Esophagus muscularis mucosa (tissue), 4 donors: Measurements from ENCODE around the gene TTYH3. TPM values are rescaled to one million over a fixed set of nuclear protein-coding genes. Genes with fewer than 3 reads are reported as not detected.
"Not testable (repeated sequence)": the region's sequence is repeated elsewhere in the genome, so short reads cannot be mapped to it uniquely, and the experiment has no call there.

Source experiments
- DNase-seq: peaks from one replicate; pipeline ENCODE4 v3.0.0-alpha.2; 2017; ENCODE audit errors: extremely low spot score
- H3K27ac ChIP-seq, 4 donors: fragments of 200-600 bp; sonication (generic); replicated peaks in 1 of 4; 1 replicate in 3 of 4; 2 replicates in 1 of 4; pipeline ENCODE4 v1.5.1; 2016 to 2019; ENCODE audit warnings: mild to moderate bottlenecking in 1 of 4
- H3K27me3 ChIP-seq, 4 donors: fragments of 200-600 bp; sonication (generic); one replicate each; pipeline versions ENCODE4 v1.5.1 to v1.6.0; 2016 to 2019
- H3K36me3 ChIP-seq, 4 donors: fragments of 200-600 bp; sonication (generic); one replicate each; pipeline ENCODE4 v1.5.1; 2016 to 2019
- H3K4me1 ChIP-seq, 4 donors: fragments of 200-600 bp; sonication (generic); one replicate each; pipeline ENCODE4 v1.5.1; 2016 to 2019
- H3K4me3 ChIP-seq, 4 donors: fragments of 200-600 bp; sonication (generic); 1 replicate in 2 of 4; 2 replicates in 2 of 4; pipeline ENCODE4 v1.5.1; 2016 to 2019; ENCODE audit warnings: mild to moderate bottlenecking in 4 of 4, moderate library complexity in 1 of 4
- H3K9me3 ChIP-seq, 4 donors: fragments of 200-600 bp; sonication (generic); 1 replicate in 3 of 4; 2 replicates in 1 of 4; pipeline ENCODE4 v1.5.1; 2016 to 2019
- EP300 ChIP-seq: sonication (generic); formaldehyde crosslinking; IDR thresholded peaks from one replicate; pipeline ENCODE4 v1.6.1; 2017; ENCODE audit warnings: antibody characterized with exemption
- POLR2A ChIP-seq: fragments of 450-650 bp; IDR thresholded peaks from one replicate; pipeline ENCODE4 v1.6.1; 2017; ENCODE audit warnings: antibody characterized with exemption, moderate library complexity, mild to moderate bottlenecking, low read depth
- POLR2AphosphoS5 ChIP-seq, 2 donors: sonication (generic); formaldehyde crosslinking; IDR thresholded peaks; one replicate each; pipeline ENCODE4 v1.6.1; 2017; ENCODE audit warnings: antibody characterized with exemption in 2 of 2
- WGBS: methylation state at CpG from one replicate; pipeline ENCODE4 v1.1.5; 2018; 5-methylcytosine and 5-hydroxymethylcytosine counted together
- intact Hi-C: fragments of 100-400 bp; cut with DNase I; formaldehyde crosslinking; loops from one replicate; pipeline ENCODE4 v1.15.1; 2023
- total RNA-seq, 4 donors: library from RNA; depleted of rRNA; stranded (reverse); fragments of >200 nt; gene quantifications; one replicate each; pipeline versions ENCODE4 v1.1.0 to v1.2.1, GENCODE V29; 2016
- TF ChIP-seq, protein P1 (sequence below), 3 experiments: fragments of 200-600 bp in 2 of 3; fragments of 450-650 bp in 1 of 3; sonication (generic) in 2 of 3; IDR thresholded peaks; one replicate each; pipeline ENCODE4 v1.5.1; 2017 to 2019; ENCODE audit warnings: antibody characterized with exemption in 3 of 3, mild to moderate bottlenecking in 2 of 3, moderate library complexity in 1 of 3

Gene TTYH3
- total RNA-seq, 4 donors from 2014 or later: 17.4 to 25.7 (median 20.2) TPM

- no peak for DNase-seq
- Histone ChIP-seq H3K27me3 (peaks cover 0 to 15% (median 0%) of the 10 kb centered on the region in 4 donors), H3K36me3 (no peaks in the 10 kb centered on the region), H3K4me3 (no peak overlapping the region), H3K27ac (no peak overlapping the region), H3K9me3 (peaks cover 0 to 4% (median 0%) of the 10 kb centered on the region in 4 donors), H3K4me1 (peaks cover 6 to 14% (median 8%) of the 10 kb centered on the region in 4 donors)
- WGBS: 15% methylated on average over 20 of the region's 25 CpGs
- intact Hi-C loops: no loop called here
- TF ChIP-seq, protein P1, sequence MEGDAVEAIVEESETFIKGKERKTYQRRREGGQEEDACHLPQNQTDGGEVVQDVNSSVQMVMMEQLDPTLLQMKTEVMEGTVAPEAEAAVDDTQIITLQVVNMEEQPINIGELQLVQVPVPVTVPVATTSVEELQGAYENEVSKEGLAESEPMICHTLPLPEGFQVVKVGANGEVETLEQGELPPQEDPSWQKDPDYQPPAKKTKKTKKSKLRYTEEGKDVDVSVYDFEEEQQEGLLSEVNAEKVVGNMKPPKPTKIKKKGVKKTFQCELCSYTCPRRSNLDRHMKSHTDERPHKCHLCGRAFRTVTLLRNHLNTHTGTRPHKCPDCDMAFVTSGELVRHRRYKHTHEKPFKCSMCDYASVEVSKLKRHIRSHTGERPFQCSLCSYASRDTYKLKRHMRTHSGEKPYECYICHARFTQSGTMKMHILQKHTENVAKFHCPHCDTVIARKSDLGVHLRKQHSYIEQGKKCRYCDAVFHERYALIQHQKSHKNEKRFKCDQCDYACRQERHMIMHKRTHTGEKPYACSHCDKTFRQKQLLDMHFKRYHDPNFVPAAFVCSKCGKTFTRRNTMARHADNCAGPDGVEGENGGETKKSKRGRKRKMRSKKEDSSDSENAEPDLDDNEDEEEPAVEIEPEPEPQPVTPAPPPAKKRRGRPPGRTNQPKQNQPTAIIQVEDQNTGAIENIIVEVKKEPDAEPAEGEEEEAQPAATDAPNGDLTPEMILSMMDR (IDR thresholded peaks at IDR 0.05): peak; percentile 67 to 92 (median 74)
- no peak for TF ChIP-seq POLR2A
Measured at GRCh38 chr7:2670720-2671391, 39.1 kb downstream of the TTYH3 start.

DNA sequence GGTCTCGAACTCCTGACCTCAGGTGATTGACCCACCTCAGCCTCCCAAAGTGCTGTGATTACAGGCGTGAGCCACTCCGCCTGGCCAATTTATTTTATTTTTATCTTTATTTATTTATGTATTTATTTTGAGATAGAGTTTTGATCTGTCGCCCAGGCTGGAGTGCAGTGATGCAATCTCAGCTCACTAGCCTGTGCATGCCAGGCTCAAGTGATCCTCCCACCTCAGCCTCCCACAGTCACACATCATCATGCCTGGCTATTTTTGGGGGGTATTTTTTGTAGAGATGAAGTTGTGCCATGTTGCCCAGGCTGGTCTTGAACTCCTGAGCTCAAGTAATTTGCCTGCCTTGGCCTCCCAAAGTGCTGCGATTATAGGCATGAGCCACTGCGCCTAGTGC, 41.4 kb downstream of the TTYH3 start:
- H3K4me3 ChIP-seq, H3K4me1 ChIP-seq, H3K36me3 ChIP-seq, H3K27ac ChIP-seq, DNase-seq, H3K9me3 ChIP-seq, intact Hi-C loops: not testable (repeated sequence)
- peaks cover 0 to 15% (median 0%) of the 10 kb centered on the region in 4 donors for H3K27me3 ChIP-seq
- WGBS: 86% methylated on average over 5 of the region's 6 CpGs

DNA sequence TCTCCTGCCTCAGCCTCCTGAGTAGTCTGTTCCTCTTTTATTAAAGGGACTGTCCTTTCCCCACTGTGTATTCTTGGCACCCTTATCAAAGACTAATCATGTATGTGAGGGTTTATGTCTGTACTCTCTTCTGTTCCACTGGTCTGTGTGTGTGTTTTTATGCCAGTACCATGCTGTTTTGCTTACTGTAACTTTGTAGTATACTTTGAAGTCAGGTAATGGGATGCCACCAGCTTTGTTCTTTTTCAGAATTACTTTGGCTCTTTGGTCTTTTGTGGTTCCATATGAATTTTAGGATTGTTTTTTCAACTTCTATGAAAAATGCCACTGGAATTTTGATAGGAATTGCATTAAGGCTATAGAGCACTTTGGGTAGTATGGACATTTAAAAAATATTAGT, 42.1 kb downstream of the TTYH3 start:
- no peak for DNase-seq
- no peak overlapping the region for H3K4me3 ChIP-seq
- H3K36me3 ChIP-seq: no peaks in the 10 kb centered on the region
- H3K27me3 ChIP-seq: peaks cover 0 to 18% (median 0%) of the 10 kb centered on the region in 4 donors
- no peak overlapping the region for H3K27ac ChIP-seq
- TF ChIP-seq POLR2A (no peak), POLR2AphosphoS5 (IDR thresholded peaks at IDR 0.05) (no peak), EP300 (no peak)
- TF ChIP-seq, protein P1 (IDR thresholded peaks at IDR 0.05): no peak
- H3K9me3 ChIP-seq: no peaks in the 10 kb centered on the region
- H3K4me1 ChIP-seq: peaks cover 6 to 10% (median 8%) of the 10 kb centered on the region in 4 donors
- intact Hi-C loops: no loop called here

DNA sequence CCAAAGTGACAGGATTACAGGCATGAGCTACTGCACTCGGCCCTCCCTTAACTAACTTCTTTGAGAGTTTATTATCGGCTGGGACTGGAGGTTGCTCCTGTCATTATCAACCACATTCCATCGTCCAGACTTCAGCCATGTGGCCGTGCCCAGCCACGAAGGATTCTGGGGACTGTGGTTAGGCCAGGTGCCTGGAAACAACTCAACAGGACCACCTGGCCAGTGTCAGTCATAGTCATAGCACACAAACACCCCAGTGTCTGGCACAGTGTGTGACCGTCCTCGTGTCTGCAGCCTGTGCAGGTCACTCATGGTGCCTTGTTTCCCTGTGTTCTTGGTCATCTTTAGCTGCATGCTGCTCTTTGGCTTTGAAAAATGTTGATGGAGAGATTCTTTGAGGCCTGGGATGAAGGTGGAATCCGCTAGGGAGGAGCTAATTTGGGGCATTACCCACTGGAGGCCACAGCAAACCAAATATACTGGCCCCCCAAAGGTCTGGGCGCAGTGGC, 43.5 kb downstream of the TTYH3 start:
- Histone ChIP-seq H3K9me3 (no peaks in the 10 kb centered on the region), H3K27me3 (peaks cover 0 to 25% (median 2%) of the 10 kb centered on the region in 4 donors), H3K27ac (no peak overlapping the region), H3K4me3 (no peak overlapping the region), H3K36me3 (no peaks in the 10 kb centered on the region), H3K4me1 (peaks cover 6 to 15% (median 10%) of the 10 kb centered on the region in 4 donors)
- no peak for DNase-seq
- no peak for TF ChIP-seq POLR2A
- no peak for TF ChIP-seq EP300
- TF ChIP-seq POLR2AphosphoS5 (IDR thresholded peaks at IDR 0.05): no peak
- TF ChIP-seq, protein P1 (IDR thresholded peaks at IDR 0.05): no peak
- intact Hi-C loops: no loop called here
- 76% methylated on average over 9 of the region's 9 CpGs for WGBS

DNA sequence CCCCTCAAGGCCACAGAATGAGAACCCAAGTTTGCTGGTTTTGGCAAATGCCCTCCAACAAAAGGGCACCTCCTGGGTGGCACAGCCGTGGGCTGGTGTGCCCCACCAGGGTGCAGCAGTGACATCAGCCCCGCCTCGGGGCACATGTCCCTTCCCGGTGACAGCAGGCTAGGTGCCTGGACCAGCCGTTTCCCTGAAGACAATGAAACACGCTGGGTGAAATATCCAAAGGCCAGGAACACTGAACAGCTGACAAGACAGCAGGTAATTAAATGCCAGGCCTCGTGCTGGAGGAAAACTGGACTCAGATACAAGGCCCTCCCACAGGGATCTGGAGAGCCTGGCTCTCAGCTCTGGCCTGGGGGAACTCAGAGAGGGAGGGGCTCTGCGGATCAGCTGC, 44.8 kb downstream of the TTYH3 start:
- H3K27me3 ChIP-seq: peaks cover 0 to 29% (median 2%) of the 10 kb centered on the region in 4 donors
- H3K4me3 ChIP-seq, intact Hi-C loops, H3K27ac ChIP-seq, DNase-seq, H3K36me3 ChIP-seq, H3K9me3 ChIP-seq: not testable (repeated sequence)
- no CpG with 5 or more reads among the region's 8 CpGs for WGBS
- peaks cover 0 to 13% (median 8%) of the 10 kb centered on the region in 4 donors for H3K4me1 ChIP-seq

GRCh38 chr7:2678454-2678853, 46.7 kb downstream of the TTYH3 start:
- H3K36me3 ChIP-seq, H3K9me3 ChIP-seq, H3K4me3 ChIP-seq, intact Hi-C loops, H3K27ac ChIP-seq, DNase-seq: not testable (repeated sequence)
- Histone ChIP-seq H3K4me1 (peaks cover 0 to 13% (median 8%) of the 10 kb centered on the region in 4 donors), H3K27me3 (peaks cover 0 to 47% (median 2%) of the 10 kb centered on the region in 4 donors)
- 87% methylated on average over 15 of the region's 15 CpGs for WGBS

GRCh38 chr7:2679135-2680127, 47.6 kb downstream of the TTYH3 start:
- intact Hi-C loops: loop anchor here (5.0 to 10.0 kb wide), 2 partner anchors 112 to 225 kb away; no protein-coding TSS in a partner anchor
- H3K4me3 ChIP-seq, H3K9me3 ChIP-seq, DNase-seq, H3K36me3 ChIP-seq, H3K27ac ChIP-seq: not testable (repeated sequence)
- Histone ChIP-seq H3K27me3 (peaks cover 0 to 57% (median 2%) of the 10 kb centered on the region in 4 donors), H3K4me1 (peaks cover 0 to 13% (median 8%) of the 10 kb centered on the region in 4 donors)
- 82% methylated on average over 44 of the region's 64 CpGs for WGBS
